Activated naive CD8-positive, alpha-beta T cell treated with anti-CD3 and anti-CD28 coated beads, Interleukin-2, amount 50 U/mL, for 24 hours (primary cell): ENCODE data around the gene WNT3A.

Experiments used
- ATAC-seq: fragments of 150-1000 bp; cut with Tn5 transposase; one replicate; pipeline ENCODE4 v1.10.0; 2021
- DNase-seq: peaks from one replicate; pipeline ENCODE4 v3.0.0; 2021
- H3K27ac Mint-ChIP-seq: one replicate; pipeline ENCODE4 v1.8.0; 2021; ENCODE audit warnings: mild to moderate bottlenecking, mixed read lengths
- H3K27me3 Mint-ChIP-seq: one replicate; pipeline ENCODE4 v1.8.0; 2021; ENCODE audit warnings: mixed read lengths
- H3K36me3 Mint-ChIP-seq: one replicate; pipeline ENCODE4 v1.8.0; 2021; ENCODE audit warnings: low read depth, mixed read lengths
- H3K4me1 Mint-ChIP-seq: one replicate; pipeline ENCODE4 v1.8.0; 2021; ENCODE audit warnings: mixed read lengths
- H3K4me3 Mint-ChIP-seq: one replicate; pipeline ENCODE4 v1.8.0; 2021; ENCODE audit warnings: mild to moderate bottlenecking, moderate library complexity, mixed read lengths
- H3K9me3 Mint-ChIP-seq: one replicate; pipeline ENCODE4 v1.8.0; 2021; ENCODE audit warnings: mixed read lengths

Gene WNT3A

GRCh38 chr1:227987181-227987580 is 19.6 kb upstream of the WNT3A start:
- Mint-ChIP-seq H3K4me3 (no peak overlapping the region), H3K27ac (no peak overlapping the region), H3K36me3 (peaks cover 4% of the 10 kb centered on the region), H3K27me3 (peaks cover 23% of the 10 kb centered on the region), H3K4me1 (no peaks in the 10 kb centered on the region), H3K9me3 (peaks cover 8% of the 10 kb centered on the region)
- ATAC-seq (no peak), DNase-seq (no peak)

GRCh38 chr1:227994632-227995300 is 12.0 kb upstream of the WNT3A start:
- peaks cover 25% of the 10 kb centered on the region for H3K9me3 Mint-ChIP-seq
- no peak overlapping the region for H3K27ac Mint-ChIP-seq

GRCh38 chr1:227996187-227996950 is 10.4 kb upstream of the WNT3A start:
- H3K27ac Mint-ChIP-seq = no peak overlapping the region
- DNase-seq (no peak), ATAC-seq (no peak)
- H3K36me3 Mint-ChIP-seq = no peaks in the 10 kb centered on the region
- peaks cover 25% of the 10 kb centered on the region for H3K9me3 Mint-ChIP-seq
- peaks cover 18% of the 10 kb centered on the region for H3K27me3 Mint-ChIP-seq
- H3K4me1 Mint-ChIP-seq = no peaks in the 10 kb centered on the region
- H3K4me3 Mint-ChIP-seq = no peak overlapping the region

More at GRCh38 chr1:227994632-227995300, 12.0 kb upstream of the WNT3A start:
- no peaks in the 10 kb centered on the region for H3K36me3 Mint-ChIP-seq
- H3K27me3 Mint-ChIP-seq = peaks cover 17% of the 10 kb centered on the region
- H3K4me1 Mint-ChIP-seq = no peaks in the 10 kb centered on the region
- ATAC-seq (no peak), DNase-seq (no peak)
- H3K4me3 Mint-ChIP-seq = no peak overlapping the region

- ATAC-seq (no peak), DNase-seq (no peak)
- Mint-ChIP-seq H3K27ac (no peak overlapping the region), H3K4me3 (no peak overlapping the region), H3K27me3 (peaks cover 22% of the 10 kb centered on the region), H3K36me3 (no peaks in the 10 kb centered on the region), H3K4me1 (no peaks in the 10 kb centered on the region), H3K9me3 (peaks cover 25% of the 10 kb centered on the region)
Observed at GRCh38 chr1:227998374-227999055, 8.3 kb upstream of the WNT3A start.

- Mint-ChIP-seq H3K9me3 (peaks cover 25% of the 10 kb centered on the region), H3K36me3 (no peaks in the 10 kb centered on the region), H3K4me1 (no peaks in the 10 kb centered on the region), H3K4me3 (no peak overlapping the region), H3K27me3 (peaks cover 27% of the 10 kb centered on the region), H3K27ac (no peak overlapping the region)
- peak; percentile 74 for DNase-seq
- peak; percentile 97 for ATAC-seq
Observed at GRCh38 chr1:227999056-227999930, 7.5 kb upstream of the WNT3A start.

- no peak overlapping the region for H3K4me3 Mint-ChIP-seq
- H3K27ac Mint-ChIP-seq = no peak overlapping the region
- no peaks in the 10 kb centered on the region for H3K36me3 Mint-ChIP-seq
- no peaks in the 10 kb centered on the region for H3K4me1 Mint-ChIP-seq
- peaks cover 25% of the 10 kb centered on the region for H3K9me3 Mint-ChIP-seq
- ATAC-seq (no peak), DNase-seq (no peak)
- H3K27me3 Mint-ChIP-seq = peaks cover 35% of the 10 kb centered on the region
Observed at GRCh38 chr1:228000416-228000815, 6.4 kb upstream of the WNT3A start.

GRCh38 chr1:228000836-228001563 is 5.8 kb upstream of the WNT3A start:
- Mint-ChIP-seq H3K4me1 (no peaks in the 10 kb centered on the region), H3K27ac (no peak overlapping the region), H3K9me3 (peaks cover 19% of the 10 kb centered on the region), H3K36me3 (no peaks in the 10 kb centered on the region), H3K27me3 (peaks cover 41% of the 10 kb centered on the region), H3K4me3 (no peak overlapping the region)
- no peak for ATAC-seq
- DNase-seq = no peak

- no peak for DNase-seq
Observed at GRCh38 chr1:228001738-228002535, 4.9 kb upstream of the WNT3A start.

GRCh38 chr1:228002792-228003191 is 4.0 kb upstream of the WNT3A start:
- H3K27me3 Mint-ChIP-seq = peaks cover 50% of the 10 kb centered on the region
- H3K4me1 Mint-ChIP-seq = peaks cover 3% of the 10 kb centered on the region
- no peak for DNase-seq
- H3K36me3 Mint-ChIP-seq = no peaks in the 10 kb centered on the region
- ATAC-seq = no peak
- no peak overlapping the region for H3K27ac Mint-ChIP-seq
- H3K9me3 Mint-ChIP-seq = peaks cover 6% of the 10 kb centered on the region
- no peak overlapping the region for H3K4me3 Mint-ChIP-seq

More at GRCh38 chr1:228001738-228002535, 4.9 kb upstream of the WNT3A start:
- Mint-ChIP-seq H3K27ac (no peak overlapping the region), H3K4me3 (no peak overlapping the region), H3K4me1 (no peaks in the 10 kb centered on the region), H3K9me3 (peaks cover 12% of the 10 kb centered on the region), H3K36me3 (no peaks in the 10 kb centered on the region), H3K27me3 (peaks cover 44% of the 10 kb centered on the region)
- ATAC-seq = no peak

GRCh38 chr1:228003461-228004330 is 3.1 kb upstream of the WNT3A start:
- ATAC-seq = no peak
- Mint-ChIP-seq H3K27me3 (peaks cover 51% of the 10 kb centered on the region), H3K27ac (no peak overlapping the region), H3K4me3 (no peak overlapping the region), H3K9me3 (no peaks in the 10 kb centered on the region), H3K4me1 (peaks cover 4% of the 10 kb centered on the region), H3K36me3 (no peaks in the 10 kb centered on the region)
- no peak for DNase-seq

- ATAC-seq (peak; percentile 55), DNase-seq (no peak)
- Mint-ChIP-seq H3K36me3 (no peaks in the 10 kb centered on the region), H3K27me3 (peaks cover 56% of the 10 kb centered on the region), H3K27ac (no peak overlapping the region), H3K4me3 (no peak overlapping the region), H3K4me1 (peaks cover 9% of the 10 kb centered on the region), H3K9me3 (no peaks in the 10 kb centered on the region)
Observed at GRCh38 chr1:228004331-228004855, 2.4 kb upstream of the WNT3A start.

- H3K27me3 Mint-ChIP-seq = peaks cover 58% of the 10 kb centered on the region
- DNase-seq (no peak), ATAC-seq (no peak)
- no peaks in the 10 kb centered on the region for H3K36me3 Mint-ChIP-seq
- no peak overlapping the region for H3K27ac Mint-ChIP-seq
- H3K4me3 Mint-ChIP-seq = no peak overlapping the region
- no peaks in the 10 kb centered on the region for H3K9me3 Mint-ChIP-seq
- H3K4me1 Mint-ChIP-seq = peaks cover 13% of the 10 kb centered on the region
Observed at GRCh38 chr1:228004856-228005462, 1.8 kb upstream of the WNT3A start.
